ENCODE measurements around the gene MTRFR.
"Not testable (repeated sequence)": the region's sequence is repeated elsewhere in the genome, so short reads cannot be mapped to it uniquely, and the experiment has no call there.

The MTRFR gene

GRCh38 chr12:123232807-123233504 is at the start of gene MTRFR, which contains the start of gene MPHOSPH9:
Gene MTRFR (plus strand): TSS chr12:123233436. CDS start chr12:123253675, 20,239 bp downstream.
Gene MPHOSPH9 (minus strand): TSS chr12:123233141. CDS start chr12:123230364, 2,777 bp downstream.
- peak; percentile 100 for DNase-seq

- DNase-seq, result no peak
Observed at GRCh38 chr12:123187637-123188036, 45.6 kb upstream of the MTRFR start.

- no peak for DNase-seq
Observed at GRCh38 chr12:123199936-123200335, 33.3 kb upstream of the MTRFR start.

- no peak for DNase-seq
Observed at GRCh38 chr12:123200414-123200813, 32.8 kb upstream of the MTRFR start.

GRCh38 chr12:123206794-123207193 is 26.4 kb upstream of the MTRFR start:
- not testable (repeated sequence) for DNase-seq

- not testable (repeated sequence) for DNase-seq
Observed at GRCh38 chr12:123207815-123208214, 25.4 kb upstream of the MTRFR start.

GRCh38 chr12:123223241-123223668 is 10.0 kb upstream of the MTRFR start:
- no peak for DNase-seq

- no peak for DNase-seq
Observed at GRCh38 chr12:123225443-123225842, 7.8 kb upstream of the MTRFR start.

- no peak for DNase-seq
Observed at GRCh38 chr12:123227581-123228258, 5.5 kb upstream of the MTRFR start.

- DNase-seq, result no peak
Observed at GRCh38 chr12:123229051-123229450, 4.2 kb upstream of the MTRFR start.

- DNase-seq, result no peak
Observed at GRCh38 chr12:123231931-123232330, 1.3 kb upstream of the MTRFR start.

GRCh38 chr12:123232472-123232806 is 797 bp upstream of the MTRFR start:
- DNase-seq, result no peak

GRCh38 chr12:123233505-123234308 is 471 bp downstream of the MTRFR start:
- no peak for DNase-seq

GRCh38 chr12:123237646-123238329 is 4.6 kb downstream of the MTRFR start:
- DNase-seq, result peak; percentile 86

- DNase-seq, result no peak
Observed at GRCh38 chr12:123238330-123238682, 5.1 kb downstream of the MTRFR start.

- no peak for DNase-seq
Observed at GRCh38 chr12:123238961-123239360, 5.7 kb downstream of the MTRFR start.

GRCh38 chr12:123242116-123242904 is 9.1 kb downstream of the MTRFR start:
- peak; percentile 65 for DNase-seq

- DNase-seq, result no peak
Observed at GRCh38 chr12:123243671-123244262, 10.5 kb downstream of the MTRFR start.

- no peak for DNase-seq
Observed at GRCh38 chr12:123245678-123246077, 12.4 kb downstream of the MTRFR start.

GRCh38 chr12:123248129-123248528 is 14.9 kb downstream of the MTRFR start:
- not testable (repeated sequence) for DNase-seq

GRCh38 chr12:123248996-123249741 is 15.9 kb downstream of the MTRFR start:
- not testable (repeated sequence) for DNase-seq
